Colonic mucosa (tissue), 4 donors: ENCODE results near the gene PCDHGA10. TPM values are rescaled to one million over a fixed set of nuclear protein-coding genes. Genes with fewer than 3 reads are reported as not detected.

Experiments
- DNase-seq: peaks from one replicate; pipeline ENCODE4 v3.0.0-alpha.2; 2020
- H3K27ac ChIP-seq: fragments of 200-600 bp; one replicate; pipeline ENCODE4 v1.8.0; 2021
- H3K27me3 ChIP-seq: fragments of 200-600 bp; one replicate; pipeline ENCODE4 v1.8.0; 2021
- H3K36me3 ChIP-seq: fragments of 200-600 bp; one replicate; pipeline ENCODE4 v1.8.0; 2021
- H3K4me1 ChIP-seq: fragments of 200-600 bp; one replicate; pipeline ENCODE4 v1.8.0; 2021; ENCODE audit warnings: mild to moderate bottlenecking
- H3K4me3 ChIP-seq: fragments of 200-600 bp; one replicate; pipeline ENCODE4 v1.8.0; 2021
- H3K9ac ChIP-seq, 2 donors: one replicate each; pipeline ENCODE4 v1.7.0; 2013; ENCODE audit warnings: control low read depth in 2 of 2, low read depth in 2 of 2, low read length in 2 of 2
- H3K9me3 ChIP-seq: fragments of 200-600 bp; one replicate; pipeline ENCODE4 v1.8.0; 2021
- intact Hi-C: fragments of 100-400 bp; cut with DNase I; formaldehyde crosslinking; loops from one replicate; pipeline ENCODE4 v1.14.1; 2022
- total RNA-seq, 2 donors: library from RNA; stranded (reverse); fragmentation: NEBNext Ultra II Directional in 1 of 2; extraction: Animal tissue kit (Norgen Biotek cat#: 25700) in 1 of 2; gene quantifications; one replicate each; pipeline ENCODE4 v1.2.1, GENCODE V29; 2021
- TF ChIP-seq, protein P1 (sequence below): fragments of 200-600 bp; IDR thresholded peaks from one replicate; pipeline ENCODE4 v1.8.0; 2022; ENCODE audit warnings: antibody characterized with exemption, mild to moderate bottlenecking
- donor health status: healthy.
- donor health status: DM: no; HTN: no; CAD: no.
- donor health status: DM: no; HTN: no; CAD: no.

Gene PCDHGA10
- total RNA-seq, 2 donors from 2014 or later: 2.7 to 4.7 TPM

DNA sequence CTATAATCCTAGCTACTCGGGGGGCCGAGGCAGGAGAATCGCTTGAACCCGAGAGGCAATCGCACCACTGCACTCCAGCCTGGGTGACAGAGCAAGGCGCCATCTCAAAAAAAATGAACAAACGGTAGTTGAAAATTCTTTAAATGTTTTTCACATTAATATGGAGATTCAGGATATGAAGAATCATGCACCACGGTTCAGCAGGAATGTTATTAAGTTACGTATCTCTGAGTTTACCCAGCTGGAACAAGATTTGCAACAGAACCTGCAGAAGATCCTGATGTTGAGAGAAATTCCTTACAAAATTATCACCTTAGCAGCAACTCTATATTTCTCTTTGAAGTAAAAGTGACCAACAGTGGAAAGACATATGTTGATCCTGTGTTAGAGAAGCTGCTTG, 27.6 kb downstream of the PCDHGA10 start:
- TF ChIP-seq, protein P1, sequence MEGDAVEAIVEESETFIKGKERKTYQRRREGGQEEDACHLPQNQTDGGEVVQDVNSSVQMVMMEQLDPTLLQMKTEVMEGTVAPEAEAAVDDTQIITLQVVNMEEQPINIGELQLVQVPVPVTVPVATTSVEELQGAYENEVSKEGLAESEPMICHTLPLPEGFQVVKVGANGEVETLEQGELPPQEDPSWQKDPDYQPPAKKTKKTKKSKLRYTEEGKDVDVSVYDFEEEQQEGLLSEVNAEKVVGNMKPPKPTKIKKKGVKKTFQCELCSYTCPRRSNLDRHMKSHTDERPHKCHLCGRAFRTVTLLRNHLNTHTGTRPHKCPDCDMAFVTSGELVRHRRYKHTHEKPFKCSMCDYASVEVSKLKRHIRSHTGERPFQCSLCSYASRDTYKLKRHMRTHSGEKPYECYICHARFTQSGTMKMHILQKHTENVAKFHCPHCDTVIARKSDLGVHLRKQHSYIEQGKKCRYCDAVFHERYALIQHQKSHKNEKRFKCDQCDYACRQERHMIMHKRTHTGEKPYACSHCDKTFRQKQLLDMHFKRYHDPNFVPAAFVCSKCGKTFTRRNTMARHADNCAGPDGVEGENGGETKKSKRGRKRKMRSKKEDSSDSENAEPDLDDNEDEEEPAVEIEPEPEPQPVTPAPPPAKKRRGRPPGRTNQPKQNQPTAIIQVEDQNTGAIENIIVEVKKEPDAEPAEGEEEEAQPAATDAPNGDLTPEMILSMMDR: no peak
- Histone ChIP-seq H3K9me3 (no peaks in the 10 kb centered on the region), H3K4me1 (no peaks in the 10 kb centered on the region), H3K36me3 (no peaks in the 10 kb centered on the region), H3K27me3 (no peaks in the 10 kb centered on the region), H3K27ac (no peak overlapping the region), H3K9ac (no peak overlapping the region), H3K4me3 (no peak overlapping the region)
- no peak for DNase-seq
- intact Hi-C loops: no loop called here

DNA sequence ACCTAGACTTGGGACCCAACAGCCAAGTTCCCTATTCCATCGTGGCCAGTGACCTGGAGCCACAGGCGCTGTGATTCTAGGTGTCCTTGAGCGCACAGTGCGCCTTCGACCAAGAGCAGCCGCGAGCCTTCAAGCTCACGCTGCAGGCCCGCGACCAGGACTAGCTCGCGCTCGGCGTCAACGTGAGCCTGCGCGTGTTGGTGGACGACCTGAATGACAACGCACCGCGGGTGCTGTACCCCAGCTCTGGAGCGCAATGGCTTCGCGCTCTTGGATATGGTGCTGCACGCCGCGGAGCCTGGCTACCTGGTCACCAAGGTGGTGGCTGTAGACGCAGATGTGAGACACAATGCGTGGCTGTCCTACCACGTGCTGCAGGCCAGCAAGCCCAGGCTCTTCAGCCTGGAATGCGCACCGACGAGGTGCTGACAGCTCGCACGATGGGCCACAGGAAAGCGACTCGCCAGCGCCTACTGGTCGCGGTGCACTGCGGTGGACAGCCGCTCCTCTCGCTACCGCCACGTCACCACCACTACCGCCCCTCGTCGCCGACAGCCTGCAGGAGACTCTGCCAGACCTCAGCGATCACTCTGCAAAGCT, 28.9 kb downstream of the PCDHGA10 start:
- Histone ChIP-seq H3K4me3 (no peak overlapping the region), H3K9ac (no peak overlapping the region), H3K4me1 (no peaks in the 10 kb centered on the region), H3K27me3 (no peaks in the 10 kb centered on the region), H3K27ac (no peak overlapping the region), H3K9me3 (no peaks in the 10 kb centered on the region), H3K36me3 (no peaks in the 10 kb centered on the region)
- intact Hi-C loops: no loop called here
- TF ChIP-seq, protein P1: no peak
- no peak for DNase-seq

DNA sequence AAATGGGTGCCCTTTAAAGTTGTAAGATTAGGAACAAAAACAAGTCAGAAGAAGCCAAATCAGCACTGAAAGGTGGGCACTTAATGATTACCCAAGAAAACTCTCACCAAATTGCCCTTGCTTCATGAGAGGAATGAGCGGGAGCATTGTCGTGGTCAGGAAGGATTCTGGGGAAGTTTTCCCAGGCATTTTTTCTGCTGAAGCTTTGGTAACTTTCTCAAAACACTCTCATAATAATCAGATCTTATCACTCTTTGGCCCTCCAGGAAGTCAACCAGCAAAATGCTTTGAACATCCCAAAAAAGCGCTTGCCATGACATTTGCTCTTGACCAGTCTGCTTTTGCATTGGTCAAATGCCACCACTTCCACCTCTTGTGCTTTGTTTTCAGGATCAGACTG, 52.6 kb downstream of the PCDHGA10 start:
- no peak overlapping the region for H3K9ac ChIP-seq
- intact Hi-C loops: no loop called here
- H3K27ac ChIP-seq: no peak overlapping the region
- H3K9me3 ChIP-seq: no peaks in the 10 kb centered on the region
- no peak overlapping the region for H3K4me3 ChIP-seq
- TF ChIP-seq, protein P1: no peak
- DNase-seq: no peak
- H3K27me3 ChIP-seq: no peaks in the 10 kb centered on the region
- H3K36me3 ChIP-seq: no peaks in the 10 kb centered on the region
- H3K4me1 ChIP-seq: no peaks in the 10 kb centered on the region

Other genes with a start within 250 kb of the PCDHGA10 start
- gene PCDHB7, start 240.3 kb upstream of the PCDHGA10 start, total RNA-seq: under 1 TPM; 0.15 to 0.40 TPM
- gene PCDHB8, start 235.2 kb upstream of the PCDHGA10 start, total RNA-seq: under 1 TPM; 0.25 to 0.40 TPM
- under 1 TPM; 0.17 to 0.53 TPM for gene PCDHB16, start 230.6 kb upstream of the PCDHGA10 start, total RNA-seq
- under 1 TPM; 0.47 to 0.53 TPM for gene PCDHB9, start 225.8 kb upstream of the PCDHGA10 start, total RNA-seq
- gene PCDHB10, start 220.6 kb upstream of the PCDHGA10 start, total RNA-seq: 1 to 10 TPM in 1 of 2 donors, under 1 TPM in 1; 0.17 to 1.1 TPM
- gene PCDHB11, start 213.4 kb upstream of the PCDHGA10 start, total RNA-seq: 1 to 10 TPM in 1 of 2 donors, under 1 TPM in 1; 0.59 to 2.2 TPM
- gene PCDHB12, start 204.3 kb upstream of the PCDHGA10 start, total RNA-seq: under 1 TPM; 0.40 to 0.56 TPM
- gene PCDHB13, start 199.1 kb upstream of the PCDHGA10 start, total RNA-seq: 1 to 10 TPM in 1 of 2 donors, under 1 TPM in 1; 0.40 to 1.3 TPM
- gene PCDHB14, start 189.6 kb upstream of the PCDHGA10 start, total RNA-seq: 1 to 10 TPM in 1 of 2 donors, under 1 TPM in 1; 0.62 to 1.8 TPM
- gene PCDHB15, start 167.6 kb upstream of the PCDHGA10 start, total RNA-seq: 1 to 10 TPM in 1 of 2 donors, under 1 TPM in 1; 0.27 to 1.8 TPM
- 1 to 10 TPM in 1 of 2 donors, under 1 TPM in 1; 0.21 to 1.1 TPM for gene SLC25A2, start 108.9 kb upstream of the PCDHGA10 start, total RNA-seq
- 10 to 100 TPM; 49.3 to 70.2 TPM for gene TAF7, start 92.2 kb upstream of the PCDHGA10 start, total RNA-seq
- under 1 TPM; 0.10 to 0.37 TPM for gene PCDHGA1, start 82.5 kb upstream of the PCDHGA10 start, total RNA-seq
- gene PCDHGA2, start 74.2 kb upstream of the PCDHGA10 start, total RNA-seq: under 1 TPM; 0.22 to 0.50 TPM
- under 1 TPM; 0.10 to 0.21 TPM for gene PCDHGA3, start 69.2 kb upstream of the PCDHGA10 start, total RNA-seq
- 1 to 10 TPM in 1 of 2 donors, under 1 TPM in 1; 0.15 to 1.7 TPM for gene PCDHGB1, start 62.9 kb upstream of the PCDHGA10 start, total RNA-seq
- 1 to 10 TPM in 1 of 2 donors, under 1 TPM in 1; 0.20 to 1.4 TPM for gene PCDHGA4, start 58.0 kb upstream of the PCDHGA10 start, total RNA-seq
- gene PCDHGB2, start 53.0 kb upstream of the PCDHGA10 start, total RNA-seq: 1 to 10 TPM in 1 of 2 donors, under 1 TPM in 1; 0.47 to 1.8 TPM
- gene PCDHGA5, start 48.8 kb upstream of the PCDHGA10 start, total RNA-seq: 1 to 10 TPM in 1 of 2 donors, under 1 TPM in 1; 0.52 to 1.1 TPM
- 1 to 10 TPM in 1 of 2 donors, under 1 TPM in 1; 0.57 to 1.1 TPM for gene PCDHGB3, start 42.7 kb upstream of the PCDHGA10 start, total RNA-seq
- 1 to 10 TPM in 1 of 2 donors, under 1 TPM in 1; 0.82 to 1.5 TPM for gene PCDHGA6, start 39.1 kb upstream of the PCDHGA10 start, total RNA-seq
- gene PCDHGA7, start 30.2 kb upstream of the PCDHGA10 start, total RNA-seq: 1 to 10 TPM in 1 of 2 donors, under 1 TPM in 1; 0.59 to 1.0 TPM
- gene PCDHGB4, start 25.3 kb upstream of the PCDHGA10 start, total RNA-seq: under 1 TPM; 0.69 to 0.96 TPM
- gene PCDHGA8, start 20.4 kb upstream of the PCDHGA10 start, total RNA-seq: under 1 TPM; 0.17 to 0.48 TPM
- gene PCDHGB5, start 15.0 kb upstream of the PCDHGA10 start, total RNA-seq: 1 to 10 TPM; 2.1 to 3.1 TPM
- gene PCDHGA9, start 10.2 kb upstream of the PCDHGA10 start, total RNA-seq: 1 to 10 TPM; 1.1 to 2.2 TPM
- gene PCDHGB6, start 5.0 kb upstream of the PCDHGA10 start, total RNA-seq: 1 to 10 TPM; 1.0 to 1.8 TPM
- gene PCDHGB7, start 4.7 kb downstream of the PCDHGA10 start, total RNA-seq: 1 to 10 TPM; 2.5 to 3.3 TPM
- 1 to 10 TPM; 1.3 to 1.6 TPM for gene PCDHGA11, start 8.1 kb downstream of the PCDHGA10 start, total RNA-seq
- gene PCDHGA12, start 17.5 kb downstream of the PCDHGA10 start, total RNA-seq: 1 to 10 TPM; 1.0 to 1.5 TPM
- gene PCDHGC3, start 63.0 kb downstream of the PCDHGA10 start, total RNA-seq: 10 to 100 TPM; 13.1 to 22.2 TPM
- gene PCDHGC4, start 72.0 kb downstream of the PCDHGA10 start, total RNA-seq: under 1 TPM; 0.35 to 0.64 TPM
- gene PCDHGC5, start 76.1 kb downstream of the PCDHGA10 start, total RNA-seq: under 1 TPM; 0.32 to 0.64 TPM
- 100 to 1,000 TPM; 113 to 143 TPM for gene DIAPH1, start 206.0 kb downstream of the PCDHGA10 start, total RNA-seq
- 10 to 100 TPM; 36.6 to 44.0 TPM for gene HDAC3, start 223.9 kb downstream of the PCDHGA10 start, total RNA-seq
- 1 to 10 TPM; 2.1 to 6.7 TPM for gene RELL2, start 224.0 kb downstream of the PCDHGA10 start, total RNA-seq
- gene FCHSD1, start 238.4 kb downstream of the PCDHGA10 start, total RNA-seq: 10 to 100 TPM; 14.1 to 15.4 TPM